Chondrocyte (in vitro differentiated cells): ENCODE measurements around the gene TMEM115. TPM values are rescaled to one million over a fixed set of nuclear protein-coding genes. Genes with fewer than 3 reads are reported as not detected.
A peak's percentile ranks its signal among the peaks of the same experiment; 100 is the strongest.

Experiments used
- DNase-seq: peaks from one replicate; pipeline ENCODE4 v3.0.0; 2021; ENCODE audit warnings: mixed read lengths, low spot score
- H3K27ac Mint-ChIP-seq: one replicate; pipeline ENCODE4 v1.8.0; 2021; ENCODE audit warnings: mild to moderate bottlenecking, moderate library complexity, mixed read lengths; ENCODE audit not compliant: unreplicated experiment
- H3K27me3 Mint-ChIP-seq: 2 replicates; pipeline ENCODE4 v1.8.0; 2021; ENCODE audit warnings: low read depth, mixed read lengths
- H3K36me3 Mint-ChIP-seq: 2 replicates; pipeline ENCODE4 v1.8.0; 2021; ENCODE audit warnings: low read depth, mixed read lengths
- H3K4me1 Mint-ChIP-seq: 2 replicates; pipeline ENCODE4 v1.8.0; 2021; ENCODE audit warnings: low read depth, mild to moderate bottlenecking, mixed read lengths
- H3K4me3 Mint-ChIP-seq: one replicate; pipeline ENCODE4 v1.8.0; 2021; ENCODE audit warnings: mild to moderate bottlenecking, moderate library complexity, mixed read lengths; ENCODE audit not compliant: unreplicated experiment
- H3K9me3 Mint-ChIP-seq: 2 replicates; pipeline ENCODE4 v1.8.0; 2021; ENCODE audit warnings: low read depth, mixed read lengths
- total RNA-seq: library from RNA; stranded (reverse); gene quantifications from 3 replicates; pipeline ENCODE4 v1.2.1, GENCODE V29; 2021
- TF ChIP-seq, protein P1 (sequence below): fragments of 200-600 bp; sonication (generic); IDR thresholded peaks from 2 replicates; pipeline ENCODE4 v1.5.0; 2021; ENCODE audit warnings: antibody characterized with exemption, mild to moderate bottlenecking, moderate library complexity

Gene TMEM115
- total RNA-seq, 1 donor from 2014 or later, result 50.4 TPM

DNA sequence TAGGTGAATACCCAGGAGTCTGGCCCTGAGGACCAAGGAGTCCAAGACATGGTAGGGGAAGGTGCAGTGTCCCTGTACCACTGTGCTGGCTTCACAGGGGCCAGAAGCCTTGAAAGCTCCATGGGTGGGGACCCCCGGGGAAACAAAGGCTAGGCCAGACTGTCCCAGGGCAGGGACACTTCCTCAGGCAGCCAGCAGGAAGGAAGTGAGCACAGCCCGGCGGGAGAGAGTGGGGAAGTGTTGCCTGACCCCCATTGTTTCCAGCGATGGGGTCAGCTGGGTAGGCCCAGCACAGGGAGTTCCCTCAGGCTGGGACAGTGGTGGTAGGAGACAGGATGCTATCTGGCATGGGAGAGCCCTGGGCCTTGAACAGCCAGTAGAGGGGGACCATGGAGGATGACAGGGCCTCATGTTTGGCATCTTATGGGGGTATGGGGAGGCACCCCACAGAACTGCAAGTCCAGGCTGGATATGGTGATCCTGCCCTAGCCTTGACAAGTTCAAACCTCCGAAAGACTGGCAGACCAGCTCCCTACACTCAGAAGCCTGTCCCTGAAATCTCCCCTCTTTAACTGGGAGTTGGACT lies 35.6 kb downstream of the TMEM115 start:
- no peak for DNase-seq
- Mint-ChIP-seq H3K27me3 (no peaks in the 10 kb centered on the region), H3K27ac (no peak overlapping the region), H3K9me3 (no peaks in the 10 kb centered on the region), H3K4me3 (no peak overlapping the region), H3K4me1 (peaks cover 48% of the 10 kb centered on the region), H3K36me3 (no peaks in the 10 kb centered on the region)
- TF ChIP-seq, protein P1, sequence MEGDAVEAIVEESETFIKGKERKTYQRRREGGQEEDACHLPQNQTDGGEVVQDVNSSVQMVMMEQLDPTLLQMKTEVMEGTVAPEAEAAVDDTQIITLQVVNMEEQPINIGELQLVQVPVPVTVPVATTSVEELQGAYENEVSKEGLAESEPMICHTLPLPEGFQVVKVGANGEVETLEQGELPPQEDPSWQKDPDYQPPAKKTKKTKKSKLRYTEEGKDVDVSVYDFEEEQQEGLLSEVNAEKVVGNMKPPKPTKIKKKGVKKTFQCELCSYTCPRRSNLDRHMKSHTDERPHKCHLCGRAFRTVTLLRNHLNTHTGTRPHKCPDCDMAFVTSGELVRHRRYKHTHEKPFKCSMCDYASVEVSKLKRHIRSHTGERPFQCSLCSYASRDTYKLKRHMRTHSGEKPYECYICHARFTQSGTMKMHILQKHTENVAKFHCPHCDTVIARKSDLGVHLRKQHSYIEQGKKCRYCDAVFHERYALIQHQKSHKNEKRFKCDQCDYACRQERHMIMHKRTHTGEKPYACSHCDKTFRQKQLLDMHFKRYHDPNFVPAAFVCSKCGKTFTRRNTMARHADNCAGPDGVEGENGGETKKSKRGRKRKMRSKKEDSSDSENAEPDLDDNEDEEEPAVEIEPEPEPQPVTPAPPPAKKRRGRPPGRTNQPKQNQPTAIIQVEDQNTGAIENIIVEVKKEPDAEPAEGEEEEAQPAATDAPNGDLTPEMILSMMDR, result no peak

DNA sequence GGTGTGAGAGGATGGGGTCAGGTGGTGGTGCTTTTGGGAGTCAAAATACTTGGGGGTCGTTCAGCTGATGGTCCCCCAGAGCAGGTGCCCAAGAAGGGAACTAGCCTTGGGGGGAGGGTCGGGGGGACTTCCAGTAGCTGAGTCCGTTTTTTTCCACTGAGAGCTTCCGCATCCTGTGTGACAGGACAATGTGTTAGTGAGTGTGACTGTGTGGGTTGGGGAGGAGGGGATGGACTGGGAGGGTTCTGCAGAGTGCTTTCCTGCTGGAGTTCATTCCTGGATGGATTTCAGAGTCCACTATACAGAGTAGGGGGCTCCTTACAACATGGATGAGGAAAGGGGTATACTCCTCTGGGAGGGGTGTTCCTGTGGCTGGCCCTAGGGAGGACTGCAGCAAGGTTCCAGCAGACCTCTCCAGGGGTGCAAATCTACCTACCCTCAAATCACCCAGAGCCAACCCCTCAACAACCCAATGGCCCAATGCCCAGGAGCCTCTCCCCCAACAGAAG lies 36.2 kb downstream of the TMEM115 start:
- TF ChIP-seq, protein P1, result no peak
- Mint-ChIP-seq H3K27ac (no peak overlapping the region), H3K4me1 (peaks cover 48% of the 10 kb centered on the region), H3K4me3 (no peak overlapping the region), H3K36me3 (peaks cover 2% of the 10 kb centered on the region), H3K9me3 (no peaks in the 10 kb centered on the region), H3K27me3 (no peaks in the 10 kb centered on the region)
- no peak for DNase-seq

DNA sequence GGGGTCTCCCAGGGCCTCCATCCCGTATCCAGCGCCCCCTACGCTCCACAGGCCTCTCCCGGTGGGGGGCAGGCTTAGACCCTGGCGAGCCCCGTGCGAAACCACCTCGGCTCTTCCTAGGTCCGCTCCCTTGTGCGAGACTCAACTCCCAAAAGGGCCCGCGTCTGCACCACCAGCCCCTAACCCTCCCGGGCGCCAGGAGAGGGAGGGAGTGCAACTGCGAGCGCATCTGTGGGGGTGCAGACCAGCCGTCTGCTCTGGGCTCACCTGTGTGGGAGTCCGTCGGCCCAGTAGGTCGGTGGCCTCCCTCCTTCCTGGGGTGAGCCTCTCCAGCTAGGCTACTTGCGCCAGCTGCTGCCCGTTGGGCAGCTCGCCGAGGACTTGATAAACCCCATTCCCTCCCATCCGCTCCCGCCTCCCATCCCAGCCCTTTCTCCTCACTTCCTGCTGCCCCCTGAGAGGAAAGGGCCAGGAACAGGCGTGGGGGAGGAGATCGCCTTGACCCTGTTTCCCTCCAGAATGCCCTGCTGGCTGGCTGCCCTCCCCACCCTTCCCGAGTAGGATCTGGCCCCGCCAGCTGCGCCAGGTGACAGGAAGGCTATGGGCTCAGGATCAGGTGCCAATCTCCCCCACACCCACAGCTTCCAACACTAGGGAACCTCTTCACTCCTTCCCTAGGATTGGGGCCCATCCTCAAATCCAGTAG lies 36.8 kb downstream of the TMEM115 start, which contains the start of gene HYAL2:
HYAL2 (minus strand) TSS at position 360 of the 706 bp plus-strand sequence. CDS start 2,256 bp downstream, outside the sequence.
- Mint-ChIP-seq H3K4me3 (peak within 1 kb of the TSS; percentile 80), H3K4me1 (peaks cover 48% of the 10 kb centered on the region), H3K36me3 (peaks cover 3% of the 10 kb centered on the region), H3K27me3 (no peaks in the 10 kb centered on the region), H3K27ac (peak within 1 kb of the TSS; percentile 96), H3K9me3 (no peaks in the 10 kb centered on the region)
- DNase-seq, result peak; percentile 89
- TF ChIP-seq, protein P1, result no peak

DNA sequence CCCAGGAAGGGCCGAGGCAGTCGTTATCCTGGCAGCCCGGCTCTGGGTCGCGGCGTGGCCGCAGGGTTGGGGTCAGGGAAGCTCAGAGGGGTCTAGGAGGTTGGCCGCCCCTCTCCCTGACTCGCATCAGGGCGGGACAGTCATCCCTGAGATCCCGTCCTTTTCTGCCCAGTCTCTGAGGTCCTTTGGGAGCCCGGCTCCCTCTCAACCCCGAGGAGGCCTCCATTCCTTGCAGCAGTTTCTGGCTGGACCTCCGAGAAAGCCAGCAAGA lies 37.3 kb downstream of the TMEM115 start:
- peak overlapping the region; percentile 80 for H3K4me3 Mint-ChIP-seq
- TF ChIP-seq, protein P1, result peak; percentile 33
- no peaks in the 10 kb centered on the region for H3K9me3 Mint-ChIP-seq
- no peak for DNase-seq
- H3K4me1 Mint-ChIP-seq, result peaks cover 48% of the 10 kb centered on the region
- H3K27me3 Mint-ChIP-seq, result no peaks in the 10 kb centered on the region
- H3K36me3 Mint-ChIP-seq, result peaks cover 3% of the 10 kb centered on the region
- H3K27ac Mint-ChIP-seq, result no peak overlapping the region

DNA sequence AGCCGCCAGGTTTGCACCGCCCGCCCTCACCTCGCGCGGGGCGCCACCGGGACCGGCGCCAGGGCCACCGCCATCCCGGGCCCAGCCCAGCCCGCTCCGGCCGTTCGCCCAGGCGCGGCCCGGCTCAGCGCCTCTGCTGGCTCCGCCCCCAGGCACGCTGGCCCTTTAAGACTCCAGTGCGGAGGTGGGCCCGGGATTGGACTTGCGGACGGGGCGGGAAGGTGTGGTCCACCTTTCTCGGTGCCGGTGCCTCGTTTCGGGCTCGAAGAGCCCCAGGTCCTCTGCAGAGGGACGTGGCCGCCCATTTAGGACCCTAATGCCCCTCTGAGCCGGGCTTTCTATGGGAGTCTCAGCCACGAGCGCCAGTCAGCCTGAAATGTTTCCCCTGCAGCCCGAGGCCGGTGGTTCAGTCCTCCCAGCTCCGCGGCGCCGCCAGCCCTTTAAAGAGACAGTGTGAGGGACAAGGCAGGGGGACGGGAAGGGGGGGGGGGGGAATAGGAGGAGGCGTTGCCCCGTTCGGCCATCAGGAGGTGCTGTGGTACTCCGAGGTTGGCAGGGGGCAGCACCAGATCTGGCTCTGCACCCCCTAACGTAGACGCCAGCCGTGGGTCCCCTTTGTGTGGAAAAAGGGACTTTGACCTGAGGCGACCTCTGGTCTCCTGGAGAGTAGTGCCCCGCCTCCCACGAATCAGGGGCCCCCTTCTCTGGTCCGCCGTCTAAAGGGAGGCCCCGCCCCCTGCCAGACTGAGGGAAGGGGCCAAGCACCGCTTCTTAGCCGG lies 37.8 kb downstream of the TMEM115 start:
- Mint-ChIP-seq H3K27me3 (no peaks in the 10 kb centered on the region), H3K27ac (peak overlapping the region; percentile 96), H3K4me3 (peak overlapping the region; percentile 80), H3K36me3 (peaks cover 3% of the 10 kb centered on the region), H3K4me1 (peaks cover 50% of the 10 kb centered on the region), H3K9me3 (no peaks in the 10 kb centered on the region)
- peak; percentile 96 for DNase-seq
- TF ChIP-seq, protein P1, result peak; percentile 80
